Measurements from ENCODE around the gene DPP4.

- TF ChIP-seq CTCF (conservative IDR thresholded peaks at IDR 0.05; ENCODE audit: low read length) (no peak), EZH2phosphoT487 (IDR thresholded peaks at IDR 0.05; ENCODE audit: borderline replicate concordance, low read depth, low read length) (no peak)
Measured at GRCh38 chr2:162074632-162074895, 549 bp upstream of the DPP4 start.

Measured in OCI-LY7 (cell line).